Breast epithelium (tissue), 4 donors: ENCODE measurements around the gene CABP4. TPM values are rescaled to one million over a fixed set of nuclear protein-coding genes. Genes with fewer than 3 reads are reported as not detected.
A peak's percentile ranks its signal among the peaks of the same experiment; 100 is the strongest.

ENCODE experiments used
- DNase-seq, 2 donors: peaks; one replicate each; pipeline ENCODE4 v3.0.0-alpha.2; 2019; ENCODE audit warnings: low spot score in 2 of 2
- H3K27ac ChIP-seq, 2 donors: fragments of 200-600 bp; sonication (generic) in 1 of 2; one replicate each; pipeline ENCODE4 v1.5.1; 2016 to 2019; ENCODE audit warnings: mild to moderate bottlenecking in 1 of 2
- H3K27me3 ChIP-seq, 2 donors: fragments of 200-600 bp; sonication (generic) in 1 of 2; one replicate each; pipeline versions ENCODE4 v1.5.1 to v1.6.0; 2017 to 2019; ENCODE audit warnings: control low read depth in 1 of 2, mild to moderate bottlenecking in 1 of 2
- H3K36me3 ChIP-seq: fragments of 200-600 bp; one replicate; pipeline ENCODE4 v1.5.1; 2019
- H3K4me1 ChIP-seq, 2 donors: fragments of 200-600 bp; sonication (generic); one replicate each; pipeline ENCODE4 v1.5.1; 2016 to 2019; ENCODE audit warnings: control low read depth in 1 of 2
- H3K4me3 ChIP-seq, 3 donors: fragments of 200-600 bp; sonication (generic); 1 replicate in 2 of 3; 2 replicates in 1 of 3; pipeline ENCODE4 v1.5.1; 2016 to 2019; ENCODE audit warnings: mild to moderate bottlenecking in 3 of 3, moderate library complexity in 2 of 3
- H3K9me3 ChIP-seq, 2 donors: fragments of 200-600 bp; sonication (generic) in 1 of 2; one replicate each; pipeline ENCODE4 v1.5.1; 2016 to 2019; ENCODE audit warnings: control low read depth in 1 of 2
- CTCF ChIP-seq, 3 donors: fragments of 450-650 bp; IDR thresholded peaks; one replicate each; pipeline ENCODE4 v1.5.1; 2016 to 2017; ENCODE audit warnings: antibody characterized with exemption in 3 of 3, mild to moderate bottlenecking in 3 of 3, moderate library complexity in 3 of 3
- POLR2A ChIP-seq: fragments of 450-650 bp; IDR thresholded peaks from one replicate; pipeline ENCODE4 v1.6.1; 2016; ENCODE audit warnings: antibody characterized with exemption, mild to moderate bottlenecking, moderate library complexity
- POLR2AphosphoS5 ChIP-seq, 3 donors: sonication (generic); formaldehyde crosslinking; IDR thresholded peaks; one replicate each; pipeline ENCODE4 v1.6.1; 2017; ENCODE audit warnings: antibody characterized with exemption in 3 of 3
- intact Hi-C: fragments of 100-400 bp; cut with DNase I; formaldehyde crosslinking; loops from one replicate; pipeline ENCODE4 v1.15.1; 2023; ENCODE audit warnings: low total_unique reads
- total RNA-seq, 3 donors: library from RNA; depleted of rRNA; stranded (reverse); fragments of >200 nt; gene quantifications; one replicate each; pipeline ENCODE4 v1.1.0, GENCODE V29; 2016

Gene CABP4
- total RNA-seq, 3 donors from 2014 or later, result 3.5 to 10.7 (median 3.9) TPM

- Histone ChIP-seq H3K4me3 (no peak overlapping the region), H3K9me3 (no peaks in the 10 kb centered on the region), H3K4me1 (peaks cover 10 to 13% of the 10 kb centered on the region in 2 donors), H3K27me3 (no peaks in the 10 kb centered on the region), H3K27ac (peak overlapping the region; percentile 68 to 94), H3K36me3 (no peaks in the 10 kb centered on the region)
- no peak for TF ChIP-seq CTCF (IDR thresholded peaks at IDR 0.05)
- TF ChIP-seq POLR2AphosphoS5 (IDR thresholded peaks at IDR 0.05), result no peak
- no peak for TF ChIP-seq POLR2A
- no peak for DNase-seq
- intact Hi-C loops, result no loop called here
Observed at GRCh38 chr11:67419325-67420049, 35.7 kb upstream of the CABP4 start.

GRCh38 chr11:67420147-67420645, 35.0 kb upstream of the CABP4 start:
- no peaks in the 10 kb centered on the region for H3K27me3 ChIP-seq
- H3K27ac ChIP-seq, result peak overlapping the region; percentile 90 to 94
- no peaks in the 10 kb centered on the region for H3K36me3 ChIP-seq
- peaks cover 10 to 13% of the 10 kb centered on the region in 2 donors for H3K4me1 ChIP-seq
- H3K9me3 ChIP-seq, result no peaks in the 10 kb centered on the region
- intact Hi-C loops, result no loop called here
- no peak for DNase-seq
- H3K4me3 ChIP-seq, result peak overlapping the region; percentile 53 to 86 (median 77)
- TF ChIP-seq CTCF (IDR thresholded peaks at IDR 0.05) (no peak), POLR2A (no peak), POLR2AphosphoS5 (IDR thresholded peaks at IDR 0.05) (no peak)

GRCh38 chr11:67420646-67421429, 34.3 kb upstream of the CABP4 start:
- Histone ChIP-seq H3K27ac (peak overlapping the region; percentile 90 to 94), H3K36me3 (no peaks in the 10 kb centered on the region), H3K4me1 (peaks cover 10 to 11% of the 10 kb centered on the region in 2 donors), H3K9me3 (no peaks in the 10 kb centered on the region), H3K27me3 (no peaks in the 10 kb centered on the region), H3K4me3 (peak overlapping the region; percentile 53 to 86 (median 77))
- TF ChIP-seq CTCF (IDR thresholded peaks at IDR 0.05), result peak in 1 of 3 donors; percentile 18
- no peak for TF ChIP-seq POLR2A
- TF ChIP-seq POLR2AphosphoS5 (IDR thresholded peaks at IDR 0.05), result peak in 2 of 3 donors; percentile 19 to 28
- peak; percentile 96 to 99 for DNase-seq
- intact Hi-C loops, result no loop called here

GRCh38 chr11:67421430-67422031, 33.6 kb upstream of the CABP4 start:
- intact Hi-C loops, result no loop called here
- H3K4me3 ChIP-seq, result peak overlapping the region; percentile 53 to 86 (median 77)
- TF ChIP-seq POLR2A, result no peak
- no peak for TF ChIP-seq CTCF (IDR thresholded peaks at IDR 0.05)
- TF ChIP-seq POLR2AphosphoS5 (IDR thresholded peaks at IDR 0.05), result no peak
- H3K27me3 ChIP-seq, result no peaks in the 10 kb centered on the region
- no peak for DNase-seq
- H3K4me1 ChIP-seq, result peaks cover 7 to 10% of the 10 kb centered on the region in 2 donors
- H3K36me3 ChIP-seq, result no peaks in the 10 kb centered on the region
- peak overlapping the region; percentile 90 to 94 for H3K27ac ChIP-seq
- no peaks in the 10 kb centered on the region for H3K9me3 ChIP-seq
